Vagina (tissue), 2 donors: ENCODE measurements around the gene SRRM3. TPM values are rescaled to one million over a fixed set of nuclear protein-coding genes. Genes with fewer than 3 reads are reported as not detected.
"Not testable (repeated sequence)": the region's sequence is repeated elsewhere in the genome, so short reads cannot be mapped to it uniquely, and the experiment has no call there.

Experiments
- DNase-seq, 2 donors: peaks; one replicate each; pipeline ENCODE4 v3.0.0-alpha.2; 2017; ENCODE audit errors: extremely low spot score in 2 of 2
- H3K27ac ChIP-seq: fragments of 200-600 bp; sonication (generic); one replicate; pipeline ENCODE4 v1.5.1; 2019
- H3K27me3 ChIP-seq: fragments of 200-600 bp; sonication (generic); one replicate; pipeline ENCODE4 v1.5.1; 2019
- H3K36me3 ChIP-seq, 2 donors: fragments of 200-600 bp; sonication (generic); one replicate each; pipeline ENCODE4 v1.5.1; 2017 to 2019
- H3K4me1 ChIP-seq: fragments of 200-600 bp; sonication (generic); one replicate; pipeline ENCODE4 v1.5.1; 2019
- H3K4me3 ChIP-seq, 2 donors: fragments of 200-600 bp; sonication (generic); 1 replicate in 1 of 2; 2 replicates in 1 of 2; pipeline ENCODE4 v1.5.1; 2016 to 2019
- H3K9me3 ChIP-seq: fragments of 200-600 bp; sonication (generic); one replicate; pipeline ENCODE4 v1.5.1; 2019
- POLR2A ChIP-seq, 2 donors: fragments of 450-650 bp; IDR thresholded peaks; one replicate each; pipeline ENCODE4 v1.6.1; 2017; ENCODE audit warnings: antibody characterized with exemption in 2 of 2, mild to moderate bottlenecking in 2 of 2, moderate library complexity in 2 of 2
- POLR2AphosphoS5 ChIP-seq, 2 donors: sonication (generic); formaldehyde crosslinking; IDR thresholded peaks; one replicate each; pipeline ENCODE4 v1.9.0; 2017; ENCODE audit warnings: antibody characterized with exemption in 2 of 2, mild to moderate bottlenecking in 2 of 2, low read depth in 1 of 2; ENCODE audit not compliant: insufficient read depth in 1 of 2
- intact Hi-C: fragments of 100-400 bp; cut with DNase I; formaldehyde crosslinking; loops from one replicate; pipeline ENCODE4 v1.15.1; 2023
- total RNA-seq: library from RNA; depleted of rRNA; stranded (reverse); fragments of >200 nt; gene quantifications from one replicate; pipeline ENCODE4 v1.2.3, GENCODE V29; 2016
- TF ChIP-seq, protein P1 (sequence below), 3 experiments: fragments of 450-650 bp in 2 of 3; fragments of 200-600 bp in 1 of 3; sonication (generic) in 1 of 3; IDR thresholded peaks; one replicate each; pipeline ENCODE4 v1.5.1; 2017 to 2019; ENCODE audit warnings: antibody characterized with exemption in 3 of 3, mild to moderate bottlenecking in 2 of 3, moderate library complexity in 2 of 3

Gene SRRM3
- total RNA-seq, 1 donor from 2014 or later: 9.8 TPM

GRCh38 chr7:76332078-76332477, 130.4 kb downstream of the SRRM3 start:
- intact Hi-C loops: no loop called here
- Histone ChIP-seq H3K27me3 (no peaks in the 10 kb centered on the region), H3K27ac (no peak overlapping the region), H3K4me1 (peaks cover 60% of the 10 kb centered on the region), H3K4me3 (no peak overlapping the region), H3K9me3 (no peaks in the 10 kb centered on the region), H3K36me3 (peaks cover 0 to 21% of the 10 kb centered on the region in 2 donors)
- no peak for DNase-seq
- TF ChIP-seq POLR2AphosphoS5 (IDR thresholded peaks at IDR 0.05; ENCODE audit: insufficient read depth in 1 of 2, low read depth in 1 of 2): no peak
- TF ChIP-seq, protein P1, sequence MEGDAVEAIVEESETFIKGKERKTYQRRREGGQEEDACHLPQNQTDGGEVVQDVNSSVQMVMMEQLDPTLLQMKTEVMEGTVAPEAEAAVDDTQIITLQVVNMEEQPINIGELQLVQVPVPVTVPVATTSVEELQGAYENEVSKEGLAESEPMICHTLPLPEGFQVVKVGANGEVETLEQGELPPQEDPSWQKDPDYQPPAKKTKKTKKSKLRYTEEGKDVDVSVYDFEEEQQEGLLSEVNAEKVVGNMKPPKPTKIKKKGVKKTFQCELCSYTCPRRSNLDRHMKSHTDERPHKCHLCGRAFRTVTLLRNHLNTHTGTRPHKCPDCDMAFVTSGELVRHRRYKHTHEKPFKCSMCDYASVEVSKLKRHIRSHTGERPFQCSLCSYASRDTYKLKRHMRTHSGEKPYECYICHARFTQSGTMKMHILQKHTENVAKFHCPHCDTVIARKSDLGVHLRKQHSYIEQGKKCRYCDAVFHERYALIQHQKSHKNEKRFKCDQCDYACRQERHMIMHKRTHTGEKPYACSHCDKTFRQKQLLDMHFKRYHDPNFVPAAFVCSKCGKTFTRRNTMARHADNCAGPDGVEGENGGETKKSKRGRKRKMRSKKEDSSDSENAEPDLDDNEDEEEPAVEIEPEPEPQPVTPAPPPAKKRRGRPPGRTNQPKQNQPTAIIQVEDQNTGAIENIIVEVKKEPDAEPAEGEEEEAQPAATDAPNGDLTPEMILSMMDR (IDR thresholded peaks at IDR 0.05): no peak
- no peak for TF ChIP-seq POLR2A (IDR thresholded peaks at IDR 0.05)

GRCh38 chr7:76333511-76334101, 131.9 kb downstream of the SRRM3 start:
- peaks cover 59% of the 10 kb centered on the region for H3K4me1 ChIP-seq
- no peak for DNase-seq
- H3K27me3 ChIP-seq: no peaks in the 10 kb centered on the region
- no peak overlapping the region for H3K4me3 ChIP-seq
- no peak overlapping the region for H3K27ac ChIP-seq
- intact Hi-C loops: no loop called here
- H3K36me3 ChIP-seq: peaks cover 0 to 13% of the 10 kb centered on the region in 2 donors
- TF ChIP-seq POLR2AphosphoS5 (IDR thresholded peaks at IDR 0.05; ENCODE audit: insufficient read depth in 1 of 2, low read depth in 1 of 2) (peak in 1 of 2 donors; percentile 18), POLR2A (IDR thresholded peaks at IDR 0.05) (no peak)
- TF ChIP-seq, protein P1 (IDR thresholded peaks at IDR 0.05): no peak
- no peaks in the 10 kb centered on the region for H3K9me3 ChIP-seq

- DNase-seq: no peak
- Histone ChIP-seq H3K9me3 (no peaks in the 10 kb centered on the region), H3K36me3 (peaks cover 0 to 5% of the 10 kb centered on the region in 2 donors), H3K27ac (no peak overlapping the region), H3K4me3 (no peak overlapping the region), H3K4me1 (peaks cover 65% of the 10 kb centered on the region), H3K27me3 (no peaks in the 10 kb centered on the region)
- TF ChIP-seq POLR2AphosphoS5 (IDR thresholded peaks at IDR 0.05; ENCODE audit: insufficient read depth in 1 of 2, low read depth in 1 of 2) (no peak), POLR2A (IDR thresholded peaks at IDR 0.05) (no peak)
- TF ChIP-seq, protein P1 (IDR thresholded peaks at IDR 0.05): no peak
- intact Hi-C loops: no loop called here
Observed at GRCh38 chr7:76334320-76334967, 132.7 kb downstream of the SRRM3 start.

DNA sequence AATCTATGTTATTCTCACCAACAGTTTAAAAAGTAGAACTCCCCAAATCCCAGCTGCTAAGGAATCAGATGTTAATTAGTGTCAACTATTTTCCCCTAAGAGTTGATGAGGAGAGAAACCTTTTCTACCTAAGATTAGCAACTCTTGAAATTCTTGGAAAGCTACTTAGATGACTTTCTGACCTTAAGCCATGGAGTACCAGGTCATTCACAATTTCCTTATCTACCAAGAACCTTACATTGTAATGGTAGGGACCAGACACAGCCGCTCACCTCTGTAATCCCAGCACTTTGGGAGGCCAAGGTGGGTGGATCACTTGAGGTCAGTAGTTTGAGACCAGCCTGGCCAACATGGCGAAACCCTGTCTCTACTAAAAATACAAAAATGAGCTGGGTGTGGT, 133.7 kb downstream of the SRRM3 start:
- not testable (repeated sequence) for H3K36me3 ChIP-seq, H3K9me3 ChIP-seq

DNA sequence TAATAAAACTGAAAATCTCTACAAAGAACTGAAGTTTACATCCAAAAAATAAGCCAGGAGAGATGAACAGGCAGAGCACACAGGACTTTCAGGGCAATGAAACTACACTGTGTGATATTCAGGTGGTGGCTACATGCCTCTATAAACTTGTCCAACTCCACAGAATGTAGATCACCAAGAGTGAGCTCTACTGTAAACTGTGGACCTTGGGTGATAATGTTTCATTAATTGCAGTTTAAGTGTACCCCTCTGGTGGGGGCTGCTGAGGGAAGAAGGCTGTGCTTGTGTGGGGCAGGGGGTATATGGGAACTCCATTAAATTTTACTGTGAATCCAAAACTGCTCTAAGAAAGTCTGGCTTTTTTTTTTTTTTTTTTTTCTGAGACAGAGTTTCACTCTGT, 134.4 kb downstream of the SRRM3 start:
- Histone ChIP-seq H3K36me3 (no peaks in the 10 kb centered on the region), H3K27ac (no peak overlapping the region), H3K4me3 (no peak overlapping the region), H3K27me3 (no peaks in the 10 kb centered on the region), H3K4me1 (peaks cover 74% of the 10 kb centered on the region), H3K9me3 (no peaks in the 10 kb centered on the region)
- intact Hi-C loops: no loop called here
- TF ChIP-seq POLR2AphosphoS5 (IDR thresholded peaks at IDR 0.05; ENCODE audit: insufficient read depth in 1 of 2, low read depth in 1 of 2) (no peak), POLR2A (IDR thresholded peaks at IDR 0.05) (no peak)
- TF ChIP-seq, protein P1 (IDR thresholded peaks at IDR 0.05): no peak
- no peak for DNase-seq

More for the DNA sequence above, 133.7 kb downstream of the SRRM3 start:
- intact Hi-C loops, DNase-seq, H3K27ac ChIP-seq, H3K4me3 ChIP-seq, H3K27me3 ChIP-seq: not testable (repeated sequence)
- H3K4me1 ChIP-seq: peaks cover 74% of the 10 kb centered on the region

Other genes starting within 250 kb of the SRRM3 start
- gene TMEM120A, start 207.3 kb upstream of the SRRM3 start, total RNA-seq: 45.9 TPM
- gene STYXL1, start 153.9 kb upstream of the SRRM3 start, total RNA-seq: 27.3 TPM
- 81.8 TPM for gene MDH2, start 153.8 kb upstream of the SRRM3 start, total RNA-seq
- 3,606 TPM for gene HSPB1, start 100.8 kb downstream of the SRRM3 start, total RNA-seq
- gene YWHAG, start 157.1 kb downstream of the SRRM3 start, total RNA-seq: 73.2 TPM
- not detected for gene SSC4D, start 207.8 kb downstream of the SRRM3 start, total RNA-seq
- gene ZP3, start 223.1 kb downstream of the SRRM3 start, total RNA-seq: 2.7 TPM